Endodermal cell (in vitro differentiated cells): Measurements from ENCODE around the gene KRTAP4-11. TPM values are rescaled to one million over a fixed set of nuclear protein-coding genes. Genes with fewer than 3 reads are reported as not detected.
"Not testable (repeated sequence)": the region's sequence is repeated elsewhere in the genome, so short reads cannot be mapped to it uniquely, and the experiment has no call there.

Source experiments
- DNase-seq: peaks from one replicate; pipeline ENCODE4 v3.0.0-alpha.2; 2017
- H3K27ac ChIP-seq: 2 replicates; pipeline ENCODE4 v1.5.1; 2013; ENCODE audit warnings: mild to moderate bottlenecking, low read depth, low read length, moderate library complexity
- H3K27me3 ChIP-seq: 2 replicates; pipeline ENCODE4 v1.6.1; 2013; ENCODE audit warnings: mild to moderate bottlenecking, low read length, moderate library complexity; ENCODE audit not compliant: insufficient read depth, control insufficient read depth, poor library complexity, severe bottlenecking
- H3K36me3 ChIP-seq: 2 replicates; pipeline ENCODE4 v1.7.0; 2013; ENCODE audit warnings: mild to moderate bottlenecking, low read length, moderate library complexity; ENCODE audit not compliant: control insufficient read depth, insufficient read depth
- H3K4me1 ChIP-seq: one replicate; pipeline ENCODE4 v1.7.0; 2013; ENCODE audit warnings: low read length; ENCODE audit not compliant: control insufficient read depth, insufficient read depth
- H3K4me3 ChIP-seq: 2 replicates; pipeline ENCODE4 v1.5.1; 2013; ENCODE audit warnings: mild to moderate bottlenecking, low read length, moderate library complexity
- H3K9ac ChIP-seq: 2 replicates; pipeline ENCODE4 v1.6.1; 2013; ENCODE audit warnings: mild to moderate bottlenecking, low read length, moderate library complexity; ENCODE audit not compliant: poor library complexity, severe bottlenecking; ENCODE audit errors: extremely low read depth
- H3K9me3 ChIP-seq: 2 replicates; pipeline ENCODE4 v1.6.1; 2013; ENCODE audit warnings: mild to moderate bottlenecking, low read length, moderate library complexity; ENCODE audit not compliant: control insufficient read depth
- H3K27ac Mint-ChIP-seq: 2 replicates; pipeline ENCODE4 v1.8.0; 2020; ENCODE audit warnings: mixed read lengths
- H3K27me3 Mint-ChIP-seq: 2 replicates; pipeline ENCODE4 v1.8.0; 2021; ENCODE audit warnings: mild to moderate bottlenecking, mixed read lengths; ENCODE audit not compliant: insufficient read depth
- H3K36me3 Mint-ChIP-seq: 2 replicates; pipeline ENCODE4 v1.8.0; 2020; ENCODE audit warnings: low read depth, mixed read lengths
- H3K4me1 Mint-ChIP-seq: 2 replicates; pipeline ENCODE4 v1.8.0; 2020; ENCODE audit warnings: mixed read lengths
- H3K4me3 Mint-ChIP-seq: 2 replicates; pipeline ENCODE4 v1.8.0; 2020; ENCODE audit warnings: mild to moderate bottlenecking, moderate library complexity, mixed read lengths
- H3K9me3 Mint-ChIP-seq: 2 replicates; pipeline ENCODE4 v1.8.0; 2020; ENCODE audit warnings: mild to moderate bottlenecking, mixed read lengths
- WGBS, 2 experiments: methylation state at CpG; one replicate each; pipeline versions ENCODE4 v1.1.5 to v1.1.7; 2013; ENCODE audit warnings: missing lambda C conversion rate in 2 of 2, mixed read lengths in 1 of 2; ENCODE audit not compliant: insufficient coverage in 1 of 2, insufficient read length in 1 of 2; 5-methylcytosine and 5-hydroxymethylcytosine counted together
- total RNA-seq, 2 donors: library from RNA; stranded (reverse); fragmentation: NEBNext Ultra II Directional in 1 of 2; extraction: Animal tissue kit (Norgen Biotek cat#: 25700) in 1 of 2; gene quantifications; 2 replicates in 1 of 2; 3 replicates in 1 of 2; pipeline ENCODE4 v1.2.1, GENCODE V29; 2021
- TF ChIP-seq, protein P1 (sequence below): fragments of 200-600 bp; sonication (generic); conservative IDR thresholded peaks from 2 replicates; pipeline ENCODE4 v1.5.0; 2021; ENCODE audit warnings: antibody characterized with exemption, mild to moderate bottlenecking

KRTAP4-11 gene
- total RNA-seq, 2 donors from 2014 or later, result not detected

DNA sequence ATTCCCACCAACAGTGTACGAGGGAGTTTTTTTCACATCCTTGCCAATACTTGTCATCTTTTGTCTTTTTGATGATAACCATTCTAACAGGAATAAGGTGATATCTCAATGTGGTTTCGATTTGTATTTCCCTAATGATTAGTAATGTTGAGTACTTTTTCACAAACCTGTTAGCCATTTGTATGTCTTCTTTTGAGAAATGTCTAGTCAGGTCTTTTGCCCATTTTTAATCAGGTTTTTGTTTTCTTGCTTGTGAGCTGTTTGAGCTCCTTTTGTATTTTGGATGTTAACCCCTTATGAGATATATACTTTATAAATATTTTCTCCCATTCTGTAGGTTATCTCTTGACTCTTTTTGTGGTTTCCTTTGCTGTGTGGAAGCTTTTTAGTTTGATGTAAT lies 33.4 kb upstream of the KRTAP4-11 start:
- no peak overlapping the region for H3K27ac Mint-ChIP-seq
- no peak overlapping the region for H3K4me3 ChIP-seq
- peaks cover 5% of the 10 kb centered on the region for H3K27me3 ChIP-seq
- H3K36me3 ChIP-seq, result no peaks in the 10 kb centered on the region
- no peak overlapping the region for H3K4me3 Mint-ChIP-seq
- no peaks in the 10 kb centered on the region for H3K4me1 Mint-ChIP-seq
- H3K9me3 ChIP-seq, result no peaks in the 10 kb centered on the region
- H3K4me1 ChIP-seq, result no peaks in the 10 kb centered on the region
- H3K27me3 Mint-ChIP-seq, result peaks cover 2% of the 10 kb centered on the region
- no peak overlapping the region for H3K27ac ChIP-seq
- no peak overlapping the region for H3K9ac ChIP-seq
- TF ChIP-seq, protein P1, sequence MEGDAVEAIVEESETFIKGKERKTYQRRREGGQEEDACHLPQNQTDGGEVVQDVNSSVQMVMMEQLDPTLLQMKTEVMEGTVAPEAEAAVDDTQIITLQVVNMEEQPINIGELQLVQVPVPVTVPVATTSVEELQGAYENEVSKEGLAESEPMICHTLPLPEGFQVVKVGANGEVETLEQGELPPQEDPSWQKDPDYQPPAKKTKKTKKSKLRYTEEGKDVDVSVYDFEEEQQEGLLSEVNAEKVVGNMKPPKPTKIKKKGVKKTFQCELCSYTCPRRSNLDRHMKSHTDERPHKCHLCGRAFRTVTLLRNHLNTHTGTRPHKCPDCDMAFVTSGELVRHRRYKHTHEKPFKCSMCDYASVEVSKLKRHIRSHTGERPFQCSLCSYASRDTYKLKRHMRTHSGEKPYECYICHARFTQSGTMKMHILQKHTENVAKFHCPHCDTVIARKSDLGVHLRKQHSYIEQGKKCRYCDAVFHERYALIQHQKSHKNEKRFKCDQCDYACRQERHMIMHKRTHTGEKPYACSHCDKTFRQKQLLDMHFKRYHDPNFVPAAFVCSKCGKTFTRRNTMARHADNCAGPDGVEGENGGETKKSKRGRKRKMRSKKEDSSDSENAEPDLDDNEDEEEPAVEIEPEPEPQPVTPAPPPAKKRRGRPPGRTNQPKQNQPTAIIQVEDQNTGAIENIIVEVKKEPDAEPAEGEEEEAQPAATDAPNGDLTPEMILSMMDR, result no peak
- WGBS, 2 experiments, result 75 to 100% methylated on average over 1 of the region's 2 CpGs
- H3K9me3 Mint-ChIP-seq, result no peaks in the 10 kb centered on the region
- H3K36me3 Mint-ChIP-seq, result no peaks in the 10 kb centered on the region
- no peak for DNase-seq

DNA sequence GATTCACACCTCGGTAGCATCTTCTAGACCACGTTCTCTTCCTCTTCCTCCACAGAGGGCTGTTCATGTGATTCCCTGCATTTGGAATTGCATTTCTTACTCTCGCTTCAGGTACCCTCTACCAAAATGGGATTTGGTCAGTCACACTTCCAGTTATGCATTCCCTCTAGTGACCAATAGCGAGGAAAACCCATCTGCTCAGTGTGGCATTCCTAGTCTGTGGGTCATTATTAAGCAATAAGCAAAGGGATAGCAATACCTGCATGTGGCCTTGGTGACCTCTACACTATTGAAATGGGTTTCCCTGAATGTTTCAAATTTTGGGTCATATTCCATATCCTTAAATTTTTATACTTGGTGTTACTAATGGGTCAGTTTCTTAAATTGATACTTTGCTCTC lies 31.9 kb upstream of the KRTAP4-11 start:
- Histone ChIP-seq H3K27me3 (peaks cover 5% of the 10 kb centered on the region), H3K36me3 (no peaks in the 10 kb centered on the region), H3K9me3 (no peaks in the 10 kb centered on the region), H3K4me1 (no peaks in the 10 kb centered on the region), H3K27ac (no peak overlapping the region), H3K9ac (no peak overlapping the region), H3K4me3 (no peak overlapping the region)
- Mint-ChIP-seq H3K4me3 (no peak overlapping the region), H3K36me3 (no peaks in the 10 kb centered on the region), H3K4me1 (no peaks in the 10 kb centered on the region), H3K9me3 (peaks cover 2% of the 10 kb centered on the region), H3K27me3 (peaks cover 2% of the 10 kb centered on the region), H3K27ac (no peak overlapping the region)
- DNase-seq, result no peak
- TF ChIP-seq, protein P1, result no peak
- WGBS, 2 experiments, result 92 to 96% methylated on average over 4 of the region's 4 CpGs

DNA sequence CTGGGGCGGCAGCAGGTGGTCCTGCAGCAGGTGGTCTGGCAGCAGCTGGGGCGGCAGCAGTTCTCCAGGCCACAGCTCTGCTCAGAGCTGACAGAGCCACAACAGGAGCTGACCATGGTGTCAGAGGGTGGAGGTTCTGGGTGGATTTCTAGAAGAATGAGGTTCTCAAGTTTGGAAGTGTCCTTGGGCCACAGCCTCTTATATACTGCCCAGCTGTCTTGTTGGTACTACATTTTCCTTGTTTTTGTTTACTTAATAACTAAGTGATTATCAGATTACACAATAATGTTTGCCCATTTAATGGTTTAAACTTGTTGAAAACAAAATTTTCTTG lies 31.4 kb upstream of the KRTAP4-11 start, which contains the start of gene KRTAP4-5:
TSS of gene KRTAP4-5 (minus strand) at position 174 of the 334 bp plus-strand sequence. CDS start at position 116, 58 bp downstream.
- Histone ChIP-seq H3K27ac (no peak within 1 kb of the TSS), H3K9ac (no peak within 1 kb of the TSS), H3K4me3 (no peak within 1 kb of the TSS), H3K27me3 (peaks cover 5% of the 10 kb centered on the region), H3K9me3 (no peaks in the 10 kb centered on the region), H3K4me1 (no peaks in the 10 kb centered on the region), H3K36me3 (no peaks in the 10 kb centered on the region)
- Mint-ChIP-seq H3K4me3 (no peak within 1 kb of the TSS), H3K9me3 (peaks cover 3% of the 10 kb centered on the region), H3K36me3 (no peaks in the 10 kb centered on the region), H3K4me1 (no peaks in the 10 kb centered on the region), H3K27me3 (peaks cover 2% of the 10 kb centered on the region), H3K27ac (no peak within 1 kb of the TSS)
- TF ChIP-seq, protein P1, result no peak
- DNase-seq, result no peak
- WGBS, 2 experiments, result 67% methylated on average over 2 of the region's 2 CpGs; no CpG with 5 or more reads in 1 of the 2 experiments

DNA sequence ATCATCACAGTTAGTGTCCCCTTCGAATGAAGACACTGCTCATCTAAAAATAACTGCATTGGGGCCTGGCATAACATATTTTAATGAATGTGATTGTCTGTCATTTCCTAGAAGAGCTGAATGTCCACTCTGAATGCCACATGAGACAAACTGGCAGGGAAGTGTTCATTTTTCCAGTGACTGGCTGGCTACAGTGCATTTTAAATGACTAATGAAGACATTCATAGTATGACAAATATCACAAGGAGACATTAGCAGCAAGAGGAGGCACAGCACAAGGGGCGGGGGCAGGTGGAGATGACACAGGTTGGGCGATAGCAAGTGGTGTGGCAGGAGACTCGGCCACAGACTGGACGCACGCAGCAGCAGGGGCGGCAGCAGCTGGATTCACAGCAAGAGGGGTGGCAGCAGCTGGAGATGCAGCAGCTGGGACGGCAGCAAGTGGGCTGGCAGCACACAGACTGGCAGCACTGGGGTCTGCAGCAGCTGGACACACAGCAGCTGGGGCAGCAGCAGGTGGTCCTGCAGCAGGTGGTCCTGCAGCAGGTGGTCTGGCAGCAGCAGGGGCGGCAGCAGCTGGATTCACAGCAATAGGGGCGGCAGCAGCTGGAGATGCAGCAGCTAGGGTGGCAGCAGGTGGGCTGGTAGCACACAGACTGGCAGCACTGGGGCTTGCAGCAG lies 30.9 kb upstream of the KRTAP4-11 start:
- H3K27ac Mint-ChIP-seq, H3K36me3 Mint-ChIP-seq, DNase-seq, H3K4me1 Mint-ChIP-seq, H3K4me3 ChIP-seq, H3K9me3 ChIP-seq, H3K9ac ChIP-seq, H3K36me3 ChIP-seq, H3K27me3 Mint-ChIP-seq, H3K27me3 ChIP-seq, H3K9me3 Mint-ChIP-seq, H3K27ac ChIP-seq, H3K4me1 ChIP-seq, H3K4me3 Mint-ChIP-seq: not testable (repeated sequence)
- 78 to 88% methylated on average over 4 to 10 of the region's 10 CpGs for WGBS, 2 experiments
